Omental fat pad (tissue), 4 donors: ENCODE data around the gene IVD. TPM values are rescaled to one million over a fixed set of nuclear protein-coding genes. Genes with fewer than 3 reads are reported as not detected.

Experiments used
- ATAC-seq: fragments of 150-250 bp; one replicate; pipeline ENCODE4 v1.9.1; 2016; ENCODE audit warnings: mild to moderate bottlenecking, moderate library complexity; ENCODE audit not compliant: low FRiP score
- DNase-seq: peaks from one replicate; pipeline ENCODE4 v3.0.0-alpha.2; 2019; ENCODE audit warnings: low spot score
- total RNA-seq, 4 donors: library from RNA; depleted of rRNA; stranded (reverse); fragments of >200 nt; gene quantifications; one replicate each; pipeline ENCODE4 v1.1.0, GENCODE V29; 2016
- TF ChIP-seq, protein P1 (sequence below), 3 donors: fragments of 450-650 bp; IDR thresholded peaks; one replicate each; pipeline ENCODE4 v1.5.1; 2016 to 2017; ENCODE audit warnings: antibody characterized with exemption in 3 of 3, mild to moderate bottlenecking in 3 of 3, moderate library complexity in 2 of 3

The IVD gene
- total RNA-seq, 4 donors from 2014 or later = 45.0 to 63.5 (median 54.2) TPM

DNA sequence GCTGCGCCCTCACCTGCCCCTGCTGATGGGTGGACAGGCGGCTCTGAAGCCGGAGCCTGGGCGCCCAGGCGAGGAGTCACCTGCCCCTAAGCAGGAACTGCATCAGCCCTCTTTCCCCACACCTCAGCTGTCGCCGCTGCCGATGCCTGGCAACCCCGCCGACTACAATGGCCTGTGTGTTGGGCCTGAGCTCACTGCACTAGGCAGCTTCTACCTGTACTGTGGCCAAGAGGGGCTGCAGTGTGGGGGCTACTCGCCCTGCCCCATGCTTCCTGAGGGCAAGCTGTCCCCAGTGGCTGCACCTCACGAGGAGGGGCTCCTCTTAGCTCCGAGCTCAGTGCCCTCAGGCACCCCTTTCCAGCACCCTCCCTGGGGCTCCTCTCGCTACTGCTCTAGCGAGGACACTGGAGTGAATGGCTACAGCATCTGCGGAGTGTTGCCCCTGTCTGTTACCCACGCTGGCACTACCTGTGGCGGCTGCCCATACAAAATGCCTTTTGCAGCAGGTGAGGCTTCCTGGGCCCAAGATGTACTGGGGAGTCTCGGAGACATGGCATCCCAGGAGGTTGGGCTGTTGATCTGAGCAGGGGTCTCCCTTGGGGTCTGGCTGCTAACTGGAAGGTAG is 53.9 kb downstream of the IVD start:
- ATAC-seq (no peak), DNase-seq (no peak)
- TF ChIP-seq, protein P1, sequence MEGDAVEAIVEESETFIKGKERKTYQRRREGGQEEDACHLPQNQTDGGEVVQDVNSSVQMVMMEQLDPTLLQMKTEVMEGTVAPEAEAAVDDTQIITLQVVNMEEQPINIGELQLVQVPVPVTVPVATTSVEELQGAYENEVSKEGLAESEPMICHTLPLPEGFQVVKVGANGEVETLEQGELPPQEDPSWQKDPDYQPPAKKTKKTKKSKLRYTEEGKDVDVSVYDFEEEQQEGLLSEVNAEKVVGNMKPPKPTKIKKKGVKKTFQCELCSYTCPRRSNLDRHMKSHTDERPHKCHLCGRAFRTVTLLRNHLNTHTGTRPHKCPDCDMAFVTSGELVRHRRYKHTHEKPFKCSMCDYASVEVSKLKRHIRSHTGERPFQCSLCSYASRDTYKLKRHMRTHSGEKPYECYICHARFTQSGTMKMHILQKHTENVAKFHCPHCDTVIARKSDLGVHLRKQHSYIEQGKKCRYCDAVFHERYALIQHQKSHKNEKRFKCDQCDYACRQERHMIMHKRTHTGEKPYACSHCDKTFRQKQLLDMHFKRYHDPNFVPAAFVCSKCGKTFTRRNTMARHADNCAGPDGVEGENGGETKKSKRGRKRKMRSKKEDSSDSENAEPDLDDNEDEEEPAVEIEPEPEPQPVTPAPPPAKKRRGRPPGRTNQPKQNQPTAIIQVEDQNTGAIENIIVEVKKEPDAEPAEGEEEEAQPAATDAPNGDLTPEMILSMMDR (IDR thresholded peaks at IDR 0.05) = no peak

DNA sequence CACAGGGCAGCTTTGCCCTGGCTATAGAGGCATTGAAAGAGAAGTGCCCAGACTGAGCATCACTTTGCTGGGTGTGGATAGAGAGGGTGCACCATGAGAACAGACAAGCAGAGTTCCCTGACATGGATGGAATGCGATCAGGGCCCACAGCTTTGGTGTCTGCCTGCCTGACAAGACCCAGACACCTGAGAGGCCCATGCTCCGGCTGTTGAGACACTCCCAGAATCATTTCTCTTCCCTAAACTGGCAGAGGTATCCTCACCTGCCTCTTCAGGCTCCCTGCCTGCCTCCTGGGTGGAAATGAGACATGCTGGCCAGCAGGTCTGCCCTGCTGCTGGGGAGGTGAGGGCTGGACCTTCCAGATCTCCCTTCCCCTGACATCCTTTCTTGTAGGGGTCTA is 54.8 kb downstream of the IVD start:
- ATAC-seq (no peak), DNase-seq (no peak)
- TF ChIP-seq, protein P1 (IDR thresholded peaks at IDR 0.05) = no peak

DNA sequence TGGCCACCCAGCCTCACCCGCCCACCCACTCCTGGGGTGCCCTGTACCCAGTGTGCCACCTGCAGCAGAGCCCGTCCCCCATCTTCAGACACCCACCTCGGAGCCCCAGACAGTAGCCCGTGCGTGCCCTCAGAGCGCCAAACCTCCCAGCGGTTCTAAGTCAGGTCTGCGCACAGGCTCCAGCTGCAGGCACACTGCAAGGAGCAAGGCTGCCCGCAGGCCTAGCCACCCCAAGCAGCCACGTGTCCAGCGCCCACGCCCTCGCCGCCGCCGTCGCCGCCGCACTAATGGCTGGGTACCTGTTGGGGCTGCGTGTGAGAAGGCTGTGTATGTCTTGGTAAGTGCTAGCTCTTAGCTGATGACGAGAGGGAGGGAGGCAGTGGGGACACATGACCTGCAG is 56.4 kb downstream of the IVD start:
- ATAC-seq = no peak
- DNase-seq = no peak
- TF ChIP-seq, protein P1 (IDR thresholded peaks at IDR 0.05) = no peak

DNA sequence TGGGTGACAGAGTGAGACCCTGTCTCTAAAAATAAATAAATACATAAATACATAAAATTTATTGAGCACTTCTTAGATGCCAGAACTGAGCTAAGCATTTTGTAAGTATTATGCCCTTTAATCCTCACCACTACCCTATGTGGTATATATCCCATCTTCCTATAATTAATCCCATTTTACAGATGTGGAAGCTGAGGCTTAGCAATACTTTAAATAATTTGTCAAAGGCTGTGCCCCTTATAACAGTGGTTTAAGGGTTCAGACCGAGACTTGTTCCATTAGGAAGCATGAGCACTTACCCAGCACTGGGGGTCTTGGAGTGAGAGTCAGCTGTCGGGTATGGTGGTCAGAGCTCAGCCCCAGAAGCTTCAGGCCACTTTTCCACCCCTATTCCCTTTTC is 57.7 kb downstream of the IVD start:
- DNase-seq = no peak
- TF ChIP-seq, protein P1 (IDR thresholded peaks at IDR 0.05) = no peak
- no peak for ATAC-seq

DNA sequence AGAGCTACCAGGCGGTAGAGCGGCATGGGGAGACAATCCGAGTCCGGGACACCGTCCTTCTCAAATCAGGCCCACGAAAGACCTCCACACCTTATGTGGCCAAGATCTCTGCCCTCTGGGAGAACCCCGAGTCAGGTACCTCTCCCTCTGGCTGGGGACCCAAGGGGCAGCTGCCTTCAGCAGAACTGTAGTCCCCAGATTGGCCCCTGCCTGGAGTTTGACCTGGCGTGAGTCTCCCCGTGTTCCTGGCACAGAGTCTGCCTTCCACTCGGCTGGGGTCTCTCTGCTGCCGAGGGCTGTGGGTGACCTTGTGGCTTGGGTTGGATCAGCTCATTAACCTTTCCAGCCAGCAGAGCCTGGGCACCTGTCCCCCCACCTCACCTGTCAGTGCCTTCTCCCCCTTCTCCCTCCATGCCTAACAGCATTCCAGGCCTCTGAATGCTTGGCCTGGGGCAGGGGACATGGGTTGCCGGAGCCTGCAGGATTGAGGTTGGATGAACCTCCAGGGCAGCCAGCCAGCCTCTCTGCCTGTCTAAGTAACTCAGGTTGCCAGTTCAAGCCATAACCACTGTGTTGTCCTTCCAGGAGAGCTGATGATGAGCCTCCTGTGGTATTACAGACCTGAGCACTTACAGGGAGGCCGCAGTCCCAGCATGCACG is 58.4 kb downstream of the IVD start:
- ATAC-seq = no peak
- DNase-seq = no peak
- TF ChIP-seq, protein P1 (IDR thresholded peaks at IDR 0.05) = no peak

DNA sequence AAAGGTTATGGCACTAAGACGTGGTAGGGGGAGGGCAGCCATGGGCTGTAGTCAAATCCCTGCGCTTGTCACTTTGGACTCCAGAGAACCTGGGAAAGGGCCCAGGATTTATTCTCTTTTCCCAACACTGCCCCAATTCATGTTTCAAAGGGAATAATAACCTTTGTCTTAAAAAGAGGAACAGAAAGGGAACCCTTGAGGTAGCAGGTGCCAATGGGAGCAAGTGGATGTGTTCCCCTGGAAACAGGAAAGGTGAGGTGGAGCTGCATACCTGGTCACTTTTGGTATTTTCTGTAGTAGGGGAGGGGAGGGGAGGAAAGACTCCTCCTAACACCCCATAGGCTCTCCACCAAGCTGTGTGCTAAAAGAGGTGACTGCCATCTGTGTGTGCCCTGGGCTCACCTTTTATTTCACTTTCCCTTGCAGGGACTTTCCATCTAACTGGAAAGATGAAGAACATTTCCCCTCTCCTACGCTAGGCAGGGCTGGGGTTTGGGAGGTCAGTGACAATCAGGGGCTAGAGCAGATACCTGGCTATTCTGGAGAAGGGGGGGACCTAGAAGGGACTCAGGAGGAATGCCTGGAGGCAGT is 59.1 kb downstream of the IVD start:
- TF ChIP-seq, protein P1 (IDR thresholded peaks at IDR 0.05) = no peak
- DNase-seq = no peak
- no peak for ATAC-seq

DNA sequence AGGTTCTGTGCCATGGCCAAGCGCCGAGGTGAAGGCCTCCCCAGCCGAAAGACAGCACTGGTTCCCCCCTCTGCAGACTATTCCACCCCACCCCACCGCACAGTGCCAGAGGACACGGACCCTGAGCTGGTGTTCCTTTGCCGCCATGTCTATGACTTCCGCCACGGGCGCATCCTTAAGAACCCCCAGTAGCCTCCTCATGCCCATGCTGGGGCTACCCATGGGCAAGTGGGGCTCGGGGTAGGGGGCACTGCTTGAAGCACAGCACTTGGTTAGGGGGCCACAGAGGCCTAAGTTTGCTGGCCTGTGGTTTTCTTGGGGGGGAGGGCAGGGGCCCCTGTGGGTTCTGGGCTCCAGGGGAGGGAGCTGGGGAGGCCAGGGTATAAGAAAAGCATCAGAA is 60.3 kb downstream of the IVD start:
- no peak for ATAC-seq
- TF ChIP-seq, protein P1 (IDR thresholded peaks at IDR 0.05) = no peak
- no peak for DNase-seq
